GM19043 (cell line): ENCODE data around the gene HK2.
"Not testable (repeated sequence)": the region's sequence is repeated elsewhere in the genome, so short reads cannot be mapped to it uniquely, and the experiment has no call there.

Experiments
- ATAC-seq: cut with Tn5 transposase; IDR thresholded peaks from one replicate; pipeline ENCODE4 v1.9.1; 2021; ENCODE audit warnings: low read depth; ENCODE audit not compliant: unreplicated experiment

The HK2 gene

GRCh38 chr2:74833418-74834233 is at the start of gene HK2:
TSS of gene HK2 (plus strand) at chr2:74834127. CDS start at chr2:74834581, 454 bp downstream.
- peak; percentile 72 for ATAC-seq

GRCh38 chr2:74789271-74789670 is 44.7 kb upstream of the HK2 start:
- no peak for ATAC-seq

GRCh38 chr2:74792282-74792681 is 41.6 kb upstream of the HK2 start:
- no peak for ATAC-seq

GRCh38 chr2:74794878-74795277 is 39.0 kb upstream of the HK2 start:
- ATAC-seq: not testable (repeated sequence)

- ATAC-seq: no peak
Measured at GRCh38 chr2:74806355-74806839, 27.5 kb upstream of the HK2 start.

- ATAC-seq: no peak
Measured at GRCh38 chr2:74806920-74807319, 27.0 kb upstream of the HK2 start.

GRCh38 chr2:74812787-74813590 is 20.9 kb upstream of the HK2 start:
- no peak for ATAC-seq

GRCh38 chr2:74814102-74814501 is 19.8 kb upstream of the HK2 start:
- no peak for ATAC-seq

GRCh38 chr2:74815941-74816340 is 18.0 kb upstream of the HK2 start:
- ATAC-seq: no peak

GRCh38 chr2:74816540-74817303 is 17.2 kb upstream of the HK2 start:
- peak; percentile 54 for ATAC-seq

GRCh38 chr2:74817304-74817675 is 16.6 kb upstream of the HK2 start:
- ATAC-seq: no peak

- ATAC-seq: peak; percentile 51
Measured at GRCh38 chr2:74819702-74820101, 14.2 kb upstream of the HK2 start.

GRCh38 chr2:74821177-74822126 is 12.5 kb upstream of the HK2 start:
- no peak for ATAC-seq

GRCh38 chr2:74822771-74823566 is 11.0 kb upstream of the HK2 start:
- no peak for ATAC-seq

GRCh38 chr2:74824679-74825078 is 9.2 kb upstream of the HK2 start:
- no peak for ATAC-seq

GRCh38 chr2:74828543-74828942 is 5.4 kb upstream of the HK2 start:
- no peak for ATAC-seq

GRCh38 chr2:74831693-74832530 is 2.0 kb upstream of the HK2 start:
- ATAC-seq: no peak

GRCh38 chr2:74834234-74834791 is 386 bp downstream of the HK2 start:
- ATAC-seq: peak; percentile 1
